ENCODE data around the gene TMIGD2.

Gene TMIGD2

DNA sequence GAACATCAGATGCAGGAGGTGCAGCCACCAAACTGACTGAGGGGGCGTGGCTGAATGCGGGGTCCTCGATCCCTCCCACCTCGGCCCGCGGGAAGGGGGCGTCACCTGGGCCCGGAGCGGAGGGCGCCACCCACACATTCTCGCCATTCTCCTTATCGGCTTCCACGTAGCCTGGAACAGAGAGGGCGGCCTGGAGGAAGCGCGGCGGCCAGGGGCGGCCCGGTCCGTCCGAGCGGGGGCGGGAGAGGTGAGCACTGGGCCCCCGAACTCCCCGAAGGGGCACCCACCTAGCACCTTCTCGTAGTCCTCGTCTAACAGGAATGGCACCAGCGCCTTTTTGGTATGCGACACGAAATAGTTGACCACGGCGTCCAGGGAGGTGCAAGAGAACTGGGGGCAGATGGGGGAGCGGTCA is 24.7 kb upstream of the TMIGD2 start:
- DNase-seq (ENCODE audit: low read depth, low spot score): no peak

- no peak for DNase-seq (ENCODE audit: low read depth, low spot score)
These were observed 24.1 kb upstream of the TMIGD2 start for GRCh38 chr19:4326215-4326836.

GRCh38 chr19:4324228-4324627 is 22.0 kb upstream of the TMIGD2 start:
- DNase-seq (ENCODE audit: low read depth, low spot score): no peak

DNA sequence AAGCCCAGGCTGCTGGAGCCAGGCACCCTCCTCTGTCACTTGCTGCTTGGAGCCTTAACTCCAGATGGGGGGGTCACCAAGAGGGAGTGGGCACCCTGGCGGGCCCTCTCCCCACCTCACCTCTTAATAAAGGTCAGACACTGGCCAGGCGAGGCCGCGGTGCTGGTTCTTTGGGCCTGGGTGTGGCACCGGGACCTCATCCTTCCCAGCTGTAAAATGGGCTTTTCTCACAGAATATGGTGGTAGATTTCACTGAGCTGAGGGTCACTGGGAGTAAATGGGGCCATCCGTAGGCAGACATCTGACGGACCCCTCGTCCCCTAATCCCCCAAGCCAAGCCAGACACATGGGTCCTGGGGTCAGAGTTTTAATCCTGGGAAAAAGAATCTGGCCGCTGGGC is 21.5 kb upstream of the TMIGD2 start:
- DNase-seq (ENCODE audit: low read depth, low spot score): no peak

- DNase-seq (ENCODE audit: low read depth, low spot score): no peak
These were observed 20.9 kb upstream of the TMIGD2 start for GRCh38 chr19:4322942-4323665.

DNA sequence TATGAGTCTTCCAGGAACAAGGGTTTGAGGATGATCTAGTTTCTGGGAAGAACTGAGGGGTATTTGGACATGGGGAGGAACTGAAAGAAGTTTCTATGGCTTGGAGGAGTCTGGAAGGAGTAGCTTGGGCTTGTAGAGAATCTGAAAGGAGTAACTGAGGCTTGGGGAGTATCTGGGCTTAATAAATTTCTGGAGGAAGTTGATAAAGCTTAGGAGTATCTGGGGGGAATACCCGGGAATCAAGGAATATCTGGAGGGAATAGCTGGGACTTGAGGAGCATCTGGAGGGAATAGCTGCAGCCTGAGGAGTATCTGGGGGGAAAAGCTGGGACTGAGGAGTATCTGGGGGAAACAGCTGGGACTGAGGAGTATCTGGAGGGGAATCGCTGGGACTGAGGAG is 18.2 kb upstream of the TMIGD2 start:
- no peak for DNase-seq (ENCODE audit: low read depth, low spot score)

DNA sequence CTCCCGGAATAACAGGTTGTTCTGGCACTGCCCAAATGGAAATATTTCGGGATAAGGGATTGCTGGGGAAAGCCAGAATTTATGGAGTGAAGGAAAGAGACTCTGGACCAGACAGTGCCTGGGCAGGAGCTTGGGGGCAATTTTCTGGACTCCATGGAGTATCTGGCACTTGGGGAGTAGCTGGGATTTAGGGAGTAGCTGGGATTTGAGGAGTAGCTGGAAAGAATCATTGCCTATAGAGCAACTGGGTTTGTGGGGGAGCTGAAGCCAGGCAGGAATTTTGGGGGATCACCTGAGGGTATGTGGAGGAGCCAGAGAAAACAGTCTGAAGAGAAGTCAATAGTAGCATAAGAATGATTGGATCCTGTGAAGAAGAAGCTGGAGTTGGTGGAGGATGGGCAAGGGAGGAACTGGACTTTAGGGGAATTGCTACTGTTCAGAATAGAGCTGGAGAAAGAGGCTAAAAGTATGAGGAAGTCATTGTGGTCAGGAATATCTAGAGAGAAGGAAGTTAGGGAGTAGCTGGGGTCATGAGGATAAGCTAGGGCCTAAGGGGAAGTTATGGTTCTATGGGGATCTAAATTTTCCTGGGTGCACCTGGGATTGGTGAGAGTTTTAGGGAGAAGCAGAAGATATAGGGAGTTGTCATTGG is 17.0 kb upstream of the TMIGD2 start:
- DNase-seq (ENCODE audit: low read depth, low spot score): no peak

DNA sequence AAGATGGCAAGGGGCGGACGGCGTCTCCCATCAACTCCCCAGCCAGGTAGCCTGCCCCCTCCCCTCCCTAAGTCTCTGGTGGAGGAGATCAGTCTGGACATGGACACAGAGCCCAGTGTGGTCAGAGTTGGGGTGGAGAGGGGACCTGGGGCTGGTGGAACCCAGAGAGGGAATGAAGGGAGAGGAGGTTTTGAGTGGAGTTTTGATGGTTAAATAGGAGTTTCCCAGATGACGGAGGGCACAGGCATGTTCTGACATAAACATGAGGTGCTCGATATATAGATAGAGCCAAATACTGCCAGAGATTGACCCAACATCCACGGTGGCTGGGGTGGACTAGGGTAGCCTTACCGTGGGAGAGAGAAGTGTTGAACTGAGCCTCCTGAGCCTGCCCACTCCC is 16.3 kb upstream of the TMIGD2 start:
- DNase-seq (ENCODE audit: low read depth, low spot score): no peak

GRCh38 chr19:4316956-4317355 is 14.8 kb upstream of the TMIGD2 start:
- DNase-seq (ENCODE audit: low read depth, low spot score): no peak

- DNase-seq (ENCODE audit: low read depth, low spot score): no peak
These were observed 11.8 kb upstream of the TMIGD2 start for GRCh38 chr19:4313847-4314490.

DNA sequence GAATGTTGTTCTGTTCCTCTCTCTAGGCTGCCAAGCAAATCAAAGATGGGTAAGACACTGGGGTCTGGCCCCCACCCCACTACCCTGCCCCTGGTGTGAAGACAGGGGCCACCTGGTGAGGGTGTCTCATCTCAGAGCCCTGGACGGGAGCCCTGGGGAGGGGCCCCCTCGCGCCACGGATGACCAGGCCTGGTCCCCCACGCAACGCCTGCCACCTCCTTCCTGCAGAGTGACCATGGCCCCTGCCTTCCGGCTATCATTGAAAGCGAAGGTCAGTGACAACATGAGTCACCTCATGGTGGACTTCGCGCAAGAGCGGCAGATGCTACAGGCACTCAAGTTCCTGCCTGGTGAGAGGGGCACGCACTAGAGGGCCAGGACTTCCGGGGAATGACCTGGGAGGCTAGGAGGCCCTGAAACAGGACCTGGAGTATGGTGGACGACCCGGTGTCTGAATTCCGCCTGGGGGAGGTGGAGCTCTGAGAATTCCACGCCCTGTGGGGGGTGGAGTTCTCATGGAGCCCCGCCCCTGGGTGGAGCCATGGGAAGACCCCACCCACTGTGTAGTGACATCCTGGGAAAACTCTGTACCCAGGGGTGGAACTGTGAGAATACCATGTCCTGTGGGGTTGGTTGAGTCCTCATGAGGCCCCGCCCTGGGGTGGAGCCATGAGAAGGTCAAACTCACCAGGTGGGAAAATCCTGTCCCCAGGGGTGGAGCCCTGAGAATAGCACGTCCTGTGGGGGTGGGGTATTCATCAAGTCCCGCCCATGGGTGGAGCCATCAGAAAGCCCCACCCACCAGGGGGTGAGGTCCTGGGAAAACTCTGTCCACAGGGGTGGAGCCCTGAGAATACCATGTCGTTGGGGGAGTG is 8.3 kb upstream of the TMIGD2 start:
- no peak for DNase-seq (ENCODE audit: low read depth, low spot score)

DNA sequence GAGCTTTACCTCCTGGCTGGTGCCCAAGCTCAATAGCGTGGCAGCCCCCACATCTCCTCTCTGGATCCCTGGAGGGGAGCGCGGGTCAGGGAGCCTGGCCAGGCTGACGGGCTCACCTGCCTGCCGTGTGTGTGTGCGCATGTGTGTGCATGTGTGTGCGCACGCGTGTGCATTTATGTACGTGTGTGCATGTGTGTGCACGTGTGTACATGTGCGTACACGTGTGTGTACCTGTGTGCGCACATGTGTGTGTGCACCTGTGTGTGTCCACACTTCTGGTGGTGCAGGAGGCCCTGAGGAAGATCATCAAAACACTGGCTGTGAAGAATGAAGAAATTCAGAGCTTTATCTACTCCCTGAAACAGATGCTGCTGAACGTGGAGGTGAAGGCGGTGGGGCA is 3.5 kb upstream of the TMIGD2 start:
- DNase-seq (ENCODE audit: low read depth, low spot score): no peak

GRCh38 chr19:4305257-4305612 is 3.0 kb upstream of the TMIGD2 start:
- no peak for DNase-seq (ENCODE audit: low read depth, low spot score)

GRCh38 chr19:4304538-4305256 is 2.5 kb upstream of the TMIGD2 start, which contains the start of gene FSD1:
Gene FSD1, plus strand, starts transcription at chr19:4304598. Its CDS starts 149 bp downstream, at chr19:4304747.
- DNase-seq (ENCODE audit: low read depth, low spot score): peak; percentile 21

DNA sequence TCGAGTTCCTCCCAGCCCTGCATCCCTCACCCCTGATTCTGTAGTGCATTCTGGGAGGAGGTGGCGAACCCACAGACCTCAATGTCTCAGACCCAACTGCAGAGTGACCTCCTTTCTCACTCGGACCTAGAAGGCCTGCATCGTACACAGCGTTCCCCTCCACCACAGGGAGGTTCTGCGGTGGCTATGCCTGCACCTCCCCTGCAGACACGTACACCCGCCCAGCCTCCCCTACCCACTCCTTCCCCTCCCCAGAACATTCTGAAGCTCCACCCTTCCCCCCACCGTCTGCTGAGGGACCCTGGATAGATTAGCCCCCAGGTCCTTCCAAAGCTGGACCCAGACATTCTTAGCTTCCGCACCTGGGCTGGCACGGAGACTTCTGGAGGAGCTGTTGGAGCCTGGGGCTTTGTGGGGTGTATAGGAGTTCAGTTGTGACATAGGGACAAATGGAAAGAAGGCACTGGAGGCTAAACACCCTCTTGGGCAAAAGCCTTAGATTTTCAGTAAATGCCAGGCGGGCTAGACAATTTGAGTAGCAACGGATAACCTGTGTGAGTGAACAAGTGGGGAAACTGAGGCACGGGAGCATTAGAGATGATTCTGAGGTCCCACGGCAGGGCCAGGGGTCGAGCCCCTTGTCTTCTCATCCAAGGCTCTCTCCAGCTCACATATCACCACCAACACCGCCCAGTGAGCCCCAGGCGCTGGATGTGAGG is 1.8 kb upstream of the TMIGD2 start:
- no peak for DNase-seq (ENCODE audit: low read depth, low spot score)

GRCh38 chr19:4301590-4302242 is 473 bp downstream of the TMIGD2 start:
- no peak for DNase-seq (ENCODE audit: low read depth, low spot score)

DNA sequence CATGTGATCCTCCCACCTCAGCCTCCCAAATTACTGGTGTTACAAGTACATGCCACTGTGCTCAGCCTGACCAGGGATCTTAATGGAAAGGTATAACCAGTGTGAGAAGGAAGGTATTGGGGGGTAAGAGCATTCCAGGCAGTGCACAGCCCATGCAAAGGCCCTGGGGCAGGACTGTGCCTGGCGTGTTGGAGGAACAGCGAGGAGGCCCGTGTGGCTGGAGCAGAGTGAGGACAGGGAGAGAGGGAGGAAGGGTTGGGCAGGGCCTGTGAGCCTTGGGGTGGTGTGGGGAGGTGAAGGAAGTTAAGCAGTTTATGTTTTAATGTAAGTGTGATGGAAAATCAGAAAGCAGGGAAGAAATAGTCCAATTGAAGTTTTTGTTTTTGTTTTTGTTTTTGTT is 1.6 kb downstream of the TMIGD2 start:
- DNase-seq (ENCODE audit: low read depth, low spot score): no peak

- DNase-seq (ENCODE audit: low read depth, low spot score): no peak
These were observed 3.2 kb downstream of the TMIGD2 start for GRCh38 chr19:4298810-4299550.
